Ascending aorta (tissue), 2 donors: Measurements from ENCODE around the gene ZFP91. TPM values are rescaled to one million over a fixed set of nuclear protein-coding genes. Genes with fewer than 3 reads are reported as not detected.

Experiments used
- DNase-seq, 2 donors: peaks; one replicate each; pipeline ENCODE4 v3.0.0-alpha.2; 2019; ENCODE audit warnings: low spot score in 2 of 2
- H3K27ac ChIP-seq, 2 donors: fragments of 200-600 bp; sonication (generic); one replicate each; pipeline ENCODE4 v1.5.1; 2016 to 2017; ENCODE audit warnings: mild to moderate bottlenecking in 1 of 2
- H3K27me3 ChIP-seq: fragments of 200-600 bp; sonication (generic); one replicate; pipeline ENCODE4 v1.5.1; 2017
- H3K36me3 ChIP-seq, 2 donors: fragments of 200-600 bp; sonication (generic); one replicate each; pipeline ENCODE4 v1.5.1; 2016
- H3K4me1 ChIP-seq, 2 donors: fragments of 200-600 bp; sonication (generic); one replicate each; pipeline ENCODE4 v1.5.1; 2016 to 2017; ENCODE audit warnings: mild to moderate bottlenecking in 1 of 2
- H3K4me3 ChIP-seq, 2 donors: fragments of 200-600 bp; sonication (generic); one replicate each; pipeline ENCODE4 v1.5.1; 2016 to 2017; ENCODE audit warnings: mild to moderate bottlenecking in 1 of 2
- H3K9me3 ChIP-seq, 2 donors: fragments of 200-600 bp; sonication (generic); one replicate each; pipeline ENCODE4 v1.5.1; 2016
- CTCF ChIP-seq, 3 experiments: fragments of 200-600 bp in 2 of 3; fragments of 450-650 bp in 1 of 3; sonication (generic) in 2 of 3; IDR thresholded peaks; one replicate each; pipeline ENCODE4 v1.5.1; 2016 to 2019; ENCODE audit warnings: antibody characterized with exemption in 3 of 3, mild to moderate bottlenecking in 1 of 3, moderate library complexity in 1 of 3
- intact Hi-C: fragments of 100-400 bp; cut with DNase I; formaldehyde crosslinking; loops from one replicate; pipeline ENCODE4 v1.15.1; 2023
- total RNA-seq: library from RNA; depleted of rRNA; stranded (reverse); fragments of >200 nt; gene quantifications from one replicate; pipeline ENCODE4 v1.1.0, GENCODE V29; 2016

The ZFP91 gene
- total RNA-seq, 1 donor from 2014 or later, result 32.5 TPM

GRCh38 chr11:58647141-58647699 lies 68.4 kb downstream of the ZFP91 start:
- Histone ChIP-seq H3K9me3 (no peaks in the 10 kb centered on the region), H3K27me3 (no peaks in the 10 kb centered on the region), H3K4me3 (no peak overlapping the region), H3K4me1 (no peaks in the 10 kb centered on the region), H3K36me3 (no peaks in the 10 kb centered on the region), H3K27ac (no peak overlapping the region)
- intact Hi-C loops, result no loop called here
- TF ChIP-seq CTCF (IDR thresholded peaks at IDR 0.05), result no peak
- no peak for DNase-seq

GRCh38 chr11:58647866-58648265 lies 69.0 kb downstream of the ZFP91 start:
- H3K27me3 ChIP-seq, result no peaks in the 10 kb centered on the region
- H3K36me3 ChIP-seq, result no peaks in the 10 kb centered on the region
- H3K9me3 ChIP-seq, result no peaks in the 10 kb centered on the region
- no peak for TF ChIP-seq CTCF (IDR thresholded peaks at IDR 0.05)
- no peak for DNase-seq
- intact Hi-C loops, result no loop called here
- no peaks in the 10 kb centered on the region for H3K4me1 ChIP-seq
- no peak overlapping the region for H3K27ac ChIP-seq
- H3K4me3 ChIP-seq, result no peak overlapping the region

GRCh38 chr11:58649623-58650022 lies 70.8 kb downstream of the ZFP91 start:
- Histone ChIP-seq H3K27ac (no peak overlapping the region), H3K9me3 (no peaks in the 10 kb centered on the region), H3K4me3 (no peak overlapping the region), H3K4me1 (no peaks in the 10 kb centered on the region), H3K27me3 (no peaks in the 10 kb centered on the region), H3K36me3 (no peaks in the 10 kb centered on the region)
- intact Hi-C loops, result loop anchor here (5.0 kb wide), 1 partner anchor 508 kb away; no protein-coding TSS in a partner anchor
- DNase-seq, result no peak
- TF ChIP-seq CTCF (IDR thresholded peaks at IDR 0.05), result no peak

GRCh38 chr11:58650496-58650895 lies 71.6 kb downstream of the ZFP91 start:
- Histone ChIP-seq H3K36me3 (no peaks in the 10 kb centered on the region), H3K27ac (no peak overlapping the region), H3K4me3 (no peak overlapping the region), H3K9me3 (no peaks in the 10 kb centered on the region), H3K4me1 (no peaks in the 10 kb centered on the region), H3K27me3 (no peaks in the 10 kb centered on the region)
- DNase-seq, result no peak
- no peak for TF ChIP-seq CTCF (IDR thresholded peaks at IDR 0.05)
- intact Hi-C loops, result loop anchor here (5.0 kb wide), 1 partner anchor 507 kb away; no protein-coding TSS in a partner anchor

GRCh38 chr11:58652726-58653280 lies 73.9 kb downstream of the ZFP91 start:
- no peak for DNase-seq
- H3K4me3 ChIP-seq, result no peak overlapping the region
- TF ChIP-seq CTCF (IDR thresholded peaks at IDR 0.05), result no peak
- no peaks in the 10 kb centered on the region for H3K4me1 ChIP-seq
- no peak overlapping the region for H3K27ac ChIP-seq
- H3K9me3 ChIP-seq, result no peaks in the 10 kb centered on the region
- no peaks in the 10 kb centered on the region for H3K36me3 ChIP-seq
- no peaks in the 10 kb centered on the region for H3K27me3 ChIP-seq
- intact Hi-C loops, result loop anchor here (5.0 kb wide), 1 partner anchor 504 kb away; no protein-coding TSS in a partner anchor
